DMS 273 (cell line): ENCODE results near the gene FYN.
"Not testable (repeated sequence)": the region's sequence is repeated elsewhere in the genome, so short reads cannot be mapped to it uniquely, and the experiment has no call there.

Experiments
- DNase-seq: peaks from one replicate; lab custom pipeline; 2025; ENCODE audit not compliant: unreplicated experiment; lab: John Stamatoyannopoulos, UW

Gene FYN

GRCh38 chr6:111642463-111643158 is 230.6 kb downstream of the FYN start:
- peak; percentile 81 for DNase-seq

GRCh38 chr6:111639266-111639665 is 234.0 kb downstream of the FYN start:
- DNase-seq = no peak

- DNase-seq = not testable (repeated sequence)
Observed at GRCh38 chr6:111634981-111635380, 238.3 kb downstream of the FYN start.

DNA sequence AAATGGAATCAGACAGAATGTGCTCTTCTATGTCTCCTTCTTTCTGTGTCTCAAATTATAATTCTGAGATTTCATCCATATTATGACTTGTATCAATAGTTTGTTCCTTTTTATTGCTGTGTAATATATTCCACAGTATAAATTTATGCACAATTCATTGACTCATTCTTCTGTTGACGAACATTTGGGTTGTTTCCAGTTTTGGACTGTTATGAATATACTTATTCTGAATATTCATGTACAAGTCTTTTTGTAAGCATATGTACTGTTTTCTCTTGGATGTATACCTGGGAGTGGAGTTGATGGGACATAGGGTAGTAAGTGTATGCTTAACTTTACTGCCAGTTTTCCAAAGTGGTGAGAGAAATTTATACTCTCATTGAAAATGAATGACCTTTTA is 239.4 kb downstream of the FYN start:
- DNase-seq = no peak

GRCh38 chr6:111632468-111633247 is 240.6 kb downstream of the FYN start:
- no peak for DNase-seq

DNA sequence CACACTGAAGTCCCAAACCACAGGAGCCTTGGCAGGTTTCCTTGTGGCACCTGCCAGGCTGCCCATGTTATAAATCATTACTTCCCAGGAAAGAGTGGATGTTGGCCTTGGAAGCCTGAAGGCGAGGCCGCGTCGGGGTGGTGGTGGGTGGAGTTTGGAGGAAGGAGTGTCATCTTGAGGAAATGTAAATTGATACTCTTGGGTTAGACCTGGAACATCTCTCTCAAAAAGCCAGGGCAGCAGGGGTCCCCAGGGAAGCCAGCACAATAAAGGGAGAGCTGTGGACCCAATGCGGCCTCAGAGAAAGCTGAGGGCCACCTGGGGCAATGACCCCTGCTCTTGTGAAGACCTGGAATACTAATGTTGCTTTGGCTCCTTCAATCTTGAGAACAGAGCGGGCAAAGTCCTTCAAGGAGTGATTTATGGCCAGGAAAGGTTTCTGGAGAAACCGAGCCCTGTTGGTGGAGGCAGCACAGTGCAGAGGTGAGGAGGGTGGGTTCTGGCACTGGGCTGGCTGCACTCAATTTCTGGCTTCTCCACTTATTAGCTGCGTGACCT is 241.3 kb downstream of the FYN start:
- no peak for DNase-seq

- no peak for DNase-seq
Observed at GRCh38 chr6:111631018-111631417, 242.2 kb downstream of the FYN start.

DNA sequence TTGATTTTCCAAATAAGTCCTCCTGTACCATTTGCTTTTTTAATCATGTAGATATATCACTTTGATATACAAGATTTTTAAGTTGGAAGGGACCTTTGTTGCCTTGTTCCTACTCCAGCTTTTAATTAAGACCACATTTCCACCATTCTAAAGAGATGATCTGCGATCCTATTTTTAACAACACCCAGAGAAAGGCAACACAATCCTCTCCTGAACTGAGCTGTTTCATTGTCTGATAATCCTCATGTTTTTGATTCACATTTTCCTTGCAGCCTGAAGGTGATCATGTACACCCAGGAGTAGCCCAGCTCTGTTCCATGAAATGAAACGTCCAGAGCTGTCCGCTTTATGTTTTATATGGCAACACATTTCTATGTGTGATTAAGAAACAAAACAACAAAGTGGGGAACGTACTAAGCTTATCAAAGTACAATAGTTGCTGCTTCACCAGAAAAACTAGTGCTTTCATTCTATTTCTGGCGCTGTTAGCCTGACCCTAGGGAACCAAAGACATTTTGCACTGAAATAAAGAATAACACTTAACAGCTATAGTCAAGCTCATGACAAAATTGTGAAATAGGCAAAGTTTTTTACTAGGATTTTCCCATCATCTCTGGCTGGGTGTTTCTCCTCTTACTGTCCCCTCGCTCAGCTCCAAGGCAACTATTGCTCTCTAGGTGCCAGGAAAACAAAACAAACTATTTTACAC is 245.0 kb downstream of the FYN start:
- no peak for DNase-seq

DNA sequence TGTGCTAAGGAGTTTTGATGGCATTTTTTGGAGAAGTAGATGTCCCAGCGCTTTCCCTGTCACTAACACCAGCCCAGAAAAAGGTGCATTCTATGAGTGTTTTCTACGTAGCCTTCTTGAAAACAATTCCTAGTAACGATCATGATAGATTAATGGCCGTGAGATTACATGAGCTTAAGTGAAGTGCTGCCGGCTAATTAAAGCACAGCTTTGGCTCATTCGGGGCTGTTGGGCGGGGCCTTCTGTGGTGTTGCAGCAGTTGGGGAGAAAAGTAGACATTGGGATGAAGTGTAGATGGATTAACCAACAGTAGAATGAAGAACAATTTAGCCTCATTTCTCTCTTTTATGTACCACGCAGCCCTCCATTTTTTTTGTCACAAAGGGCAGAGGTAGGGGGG is 246.8 kb downstream of the FYN start:
- peak; percentile 72 for DNase-seq

GRCh38 chr6:111625461-111626391 is 247.5 kb downstream of the FYN start:
- DNase-seq = peak; percentile 92

- no peak for DNase-seq
Observed at GRCh38 chr6:111625099-111625416, 248.2 kb downstream of the FYN start.

GRCh38 chr6:111624401-111625098 is 248.7 kb downstream of the FYN start:
- DNase-seq = no peak

DNA sequence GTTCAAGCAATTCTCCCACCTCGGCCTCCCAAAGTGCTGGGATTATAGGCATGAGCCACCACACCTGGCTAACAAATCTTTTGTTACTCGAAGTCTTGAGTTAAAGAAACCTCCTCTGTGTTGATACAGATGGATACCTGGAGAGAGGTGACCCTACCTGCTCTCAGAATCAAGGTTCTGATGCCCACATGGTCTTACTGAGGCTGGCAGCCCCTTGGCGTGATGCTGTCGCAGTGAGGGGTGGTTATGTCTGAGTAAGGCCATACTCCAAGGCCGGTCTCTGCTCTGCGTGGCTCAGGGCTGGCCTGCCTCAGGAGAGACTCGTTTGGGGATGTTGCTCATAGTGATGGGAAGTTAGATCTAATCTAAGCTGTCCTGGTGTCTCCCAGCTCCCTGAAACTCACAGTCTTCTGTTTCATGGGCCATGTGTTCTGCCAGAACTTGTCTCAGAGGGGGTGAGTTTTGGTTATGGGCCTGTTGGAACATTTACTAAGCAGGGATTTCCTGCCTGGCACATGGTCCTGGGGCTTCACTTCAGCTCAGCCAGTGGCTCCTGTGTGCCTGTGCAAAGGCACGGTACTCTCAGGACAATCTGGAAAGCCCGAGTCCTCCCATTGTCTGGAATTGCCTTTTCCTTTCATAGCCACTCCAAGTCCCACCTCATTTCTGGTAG is 250.1 kb downstream of the FYN start:
- DNase-seq = no peak

- DNase-seq = no peak
Observed at GRCh38 chr6:111620169-111620568, 253.1 kb downstream of the FYN start.

DNA sequence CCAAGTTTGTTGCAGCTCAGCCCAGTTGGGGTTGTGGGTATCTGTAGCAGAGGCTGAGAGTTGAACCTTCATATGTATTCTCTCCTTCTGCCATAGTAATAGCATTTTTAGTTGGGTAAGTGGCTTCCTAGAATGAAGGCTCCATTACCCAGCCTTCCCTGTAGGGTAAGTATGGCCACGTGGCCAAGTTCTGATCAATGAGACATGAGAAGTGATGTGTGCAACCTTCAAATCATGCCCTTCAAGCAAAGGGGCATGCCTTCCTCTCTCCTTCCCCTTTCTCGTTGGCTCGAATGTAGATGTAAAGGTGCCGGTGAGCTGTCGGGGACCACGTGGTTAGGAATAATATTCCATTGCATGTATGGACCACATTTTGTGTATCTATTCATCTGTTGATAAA is 254.8 kb downstream of the FYN start:
- DNase-seq = no peak

GRCh38 chr6:111617149-111617548 is 256.1 kb downstream of the FYN start:
- no peak for DNase-seq

- no peak for DNase-seq
Observed at GRCh38 chr6:111615916-111616612, 257.2 kb downstream of the FYN start.

DNA sequence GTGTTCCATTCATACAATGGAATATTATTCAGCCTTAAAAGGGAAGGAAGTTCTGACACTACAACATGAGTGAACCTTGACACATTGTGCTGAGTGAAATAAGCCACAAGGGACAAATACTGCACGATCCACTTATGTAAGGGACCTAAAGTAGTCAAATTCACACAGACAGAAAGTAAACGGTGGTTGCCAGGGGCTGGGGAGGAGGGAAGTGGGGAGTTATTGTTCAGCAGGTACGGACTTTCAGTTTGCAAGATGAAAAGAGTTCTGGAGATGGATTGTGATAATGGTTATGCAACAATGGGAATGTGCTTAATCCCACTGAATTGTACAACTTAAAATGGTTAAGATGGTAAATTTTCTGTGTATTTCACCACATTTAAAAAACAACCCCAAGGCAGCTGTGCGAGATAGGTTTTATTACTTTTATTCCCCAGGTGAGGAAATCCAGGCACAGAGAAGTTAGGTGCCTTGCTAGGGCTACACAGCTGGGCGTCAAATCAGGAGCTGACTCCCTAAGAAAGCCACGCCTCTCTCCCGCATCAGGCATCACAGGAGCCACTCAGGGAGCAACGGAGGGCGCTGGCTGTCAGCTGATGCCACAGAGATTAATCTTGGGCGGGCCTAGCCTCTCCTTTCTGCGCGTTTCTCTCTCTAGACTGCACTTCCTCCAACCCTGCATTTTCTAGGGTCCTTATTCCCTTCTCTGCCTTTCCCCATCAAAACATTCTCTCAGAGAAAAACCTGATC is 258.2 kb downstream of the FYN start:
- DNase-seq = no peak
